VCaP (cell line): ENCODE results near the gene TMEM186.
"Not testable (repeated sequence)": the region's sequence is repeated elsewhere in the genome, so short reads cannot be mapped to it uniquely, and the experiment has no call there.

Source experiments
- H3K27ac ChIP-seq: fragments of 450-650 bp; 2 replicates; pipeline ENCODE4 v1.5.1; 2017
- CTCF ChIP-seq: fragments of 450-650 bp; conservative IDR thresholded peaks from 2 replicates; pipeline ENCODE4 v1.5.1; 2017; ENCODE audit warnings: mild to moderate bottlenecking, moderate library complexity

The TMEM186 gene

GRCh38 chr16:8796469-8797363 is 723 bp downstream of the TMEM186 start:
- TF ChIP-seq CTCF = no peak
- H3K27ac ChIP-seq = peak overlapping the region; percentile 63; the same call in 1 of the 2 replicates

GRCh38 chr16:8795818-8796217 is 1.6 kb downstream of the TMEM186 start:
- H3K27ac ChIP-seq = no peak overlapping the region
- no peak for TF ChIP-seq CTCF

- no peak overlapping the region for H3K27ac ChIP-seq
- TF ChIP-seq CTCF = no peak
These were observed 2.3 kb downstream of the TMEM186 start for GRCh38 chr16:8795091-8795490.

- no peak for TF ChIP-seq CTCF
- H3K27ac ChIP-seq = no peak overlapping the region
These were observed 8.8 kb downstream of the TMEM186 start for GRCh38 chr16:8788578-8789172.

- H3K27ac ChIP-seq = not testable (repeated sequence)
These were observed 11.1 kb downstream of the TMEM186 start for GRCh38 chr16:8786316-8786715.

GRCh38 chr16:8785408-8785807 is 12.0 kb downstream of the TMEM186 start:
- TF ChIP-seq CTCF = no peak
- H3K27ac ChIP-seq = no peak overlapping the region; the same call in 1 of the 2 replicates

- no peak for TF ChIP-seq CTCF
- peak overlapping the region; percentile 63 for H3K27ac ChIP-seq
These were observed 14.8 kb downstream of the TMEM186 start for GRCh38 chr16:8782673-8783072.

GRCh38 chr16:8781797-8782196 is 15.6 kb downstream of the TMEM186 start:
- TF ChIP-seq CTCF = no peak
- no peak overlapping the region for H3K27ac ChIP-seq
